Epithelial cell of esophagus (primary cell): ENCODE measurements around the gene VSX1.

Experiments
- DNase-seq: peaks from one replicate; pipeline ENCODE4 v3.0.0; 2010; ENCODE audit warnings: low read depth
- H3K4me3 ChIP-seq: 2 replicates; pipeline ENCODE4 v1.5.1; 2011; ENCODE audit warnings: mild to moderate bottlenecking, low read length, control low read depth
- TF ChIP-seq, protein P1 (sequence below): IDR thresholded peaks from 2 replicates; pipeline ENCODE4 v1.5.1; 2011; ENCODE audit warnings: low read depth, mild to moderate bottlenecking, low read length, control low read depth, inconsistent platforms; ENCODE audit not compliant: insufficient read depth; ENCODE audit errors: missing control alignments

Gene VSX1

DNA sequence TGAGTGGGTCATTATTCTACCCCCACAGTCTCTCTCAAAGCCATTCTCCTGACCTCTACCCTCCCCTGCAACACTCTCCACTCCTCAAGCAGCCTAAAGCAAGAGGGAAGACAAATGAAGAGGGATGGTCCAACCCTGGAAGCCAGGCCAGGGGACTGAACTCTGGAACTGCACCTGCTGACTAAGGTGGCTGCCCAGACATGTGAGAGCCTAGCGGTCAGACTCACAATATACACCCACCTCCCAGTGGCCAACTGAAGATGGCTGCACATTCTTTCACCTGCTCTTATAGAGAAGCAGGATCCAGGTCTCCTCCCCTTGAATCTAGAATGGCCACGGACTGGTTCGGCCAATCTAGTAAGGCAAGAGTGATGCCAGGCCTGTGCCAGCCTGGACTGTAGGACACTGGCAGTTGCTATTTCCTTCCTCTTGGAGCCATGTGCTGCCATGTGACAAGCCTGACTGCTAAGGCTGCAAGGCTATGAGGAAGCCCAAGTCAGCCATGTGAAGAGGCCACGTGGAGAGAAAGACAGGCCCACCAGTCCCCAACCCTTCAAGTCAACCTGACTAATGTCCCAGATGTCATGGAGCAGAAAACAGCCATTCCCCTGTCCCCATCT, 55.8 kb downstream of the VSX1 start:
- TF ChIP-seq, protein P1, sequence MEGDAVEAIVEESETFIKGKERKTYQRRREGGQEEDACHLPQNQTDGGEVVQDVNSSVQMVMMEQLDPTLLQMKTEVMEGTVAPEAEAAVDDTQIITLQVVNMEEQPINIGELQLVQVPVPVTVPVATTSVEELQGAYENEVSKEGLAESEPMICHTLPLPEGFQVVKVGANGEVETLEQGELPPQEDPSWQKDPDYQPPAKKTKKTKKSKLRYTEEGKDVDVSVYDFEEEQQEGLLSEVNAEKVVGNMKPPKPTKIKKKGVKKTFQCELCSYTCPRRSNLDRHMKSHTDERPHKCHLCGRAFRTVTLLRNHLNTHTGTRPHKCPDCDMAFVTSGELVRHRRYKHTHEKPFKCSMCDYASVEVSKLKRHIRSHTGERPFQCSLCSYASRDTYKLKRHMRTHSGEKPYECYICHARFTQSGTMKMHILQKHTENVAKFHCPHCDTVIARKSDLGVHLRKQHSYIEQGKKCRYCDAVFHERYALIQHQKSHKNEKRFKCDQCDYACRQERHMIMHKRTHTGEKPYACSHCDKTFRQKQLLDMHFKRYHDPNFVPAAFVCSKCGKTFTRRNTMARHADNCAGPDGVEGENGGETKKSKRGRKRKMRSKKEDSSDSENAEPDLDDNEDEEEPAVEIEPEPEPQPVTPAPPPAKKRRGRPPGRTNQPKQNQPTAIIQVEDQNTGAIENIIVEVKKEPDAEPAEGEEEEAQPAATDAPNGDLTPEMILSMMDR, result no peak
- no peak for DNase-seq
- no peak overlapping the region for H3K4me3 ChIP-seq
